Stimulated activated CD8-positive, alpha-beta memory T cell treated with anti-CD3 and anti-CD28 coated beads, Interleukin-15, amount 100 ng/mL, for 4 hours (primary cell): ENCODE measurements around the gene PAK1.
A peak's percentile ranks its signal among the peaks of the same experiment; 100 is the strongest.

Experiments used
- DNase-seq, 2 donors: peaks; one replicate each; pipeline ENCODE4 v3.0.0-alpha.2; 2020; ENCODE audit warnings: low read depth in 2 of 2

The PAK1 gene

GRCh38 chr11:77474684-77475060 is 778 bp upstream of the PAK1 start:
- no peak for DNase-seq

GRCh38 chr11:77472991-77473800 is 698 bp downstream of the PAK1 start:
- DNase-seq = peak in 1 of 2 donors; percentile 36

GRCh38 chr11:77471558-77472193 is 2.2 kb downstream of the PAK1 start:
- no peak for DNase-seq

- DNase-seq = no peak
Observed at GRCh38 chr11:77470971-77471370, 2.9 kb downstream of the PAK1 start.

GRCh38 chr11:77470504-77470903 is 3.4 kb downstream of the PAK1 start:
- DNase-seq = no peak

- DNase-seq = no peak
Observed at GRCh38 chr11:77468527-77468926, 5.4 kb downstream of the PAK1 start.

GRCh38 chr11:77467993-77468392 is 5.9 kb downstream of the PAK1 start:
- DNase-seq = no peak

GRCh38 chr11:77467233-77467632 is 6.7 kb downstream of the PAK1 start:
- DNase-seq = no peak

GRCh38 chr11:77457340-77457739 is 16.6 kb downstream of the PAK1 start:
- DNase-seq = no peak

GRCh38 chr11:77455740-77456139 is 18.2 kb downstream of the PAK1 start:
- DNase-seq = no peak

- no peak for DNase-seq
Observed at GRCh38 chr11:77454867-77455655, 18.8 kb downstream of the PAK1 start.

GRCh38 chr11:77450227-77450626 is 23.7 kb downstream of the PAK1 start:
- no peak for DNase-seq

- no peak for DNase-seq
Observed at GRCh38 chr11:77449784-77450183, 24.1 kb downstream of the PAK1 start.

GRCh38 chr11:77449060-77449521 is 24.8 kb downstream of the PAK1 start:
- no peak for DNase-seq

GRCh38 chr11:77448269-77448668 is 25.6 kb downstream of the PAK1 start:
- DNase-seq = no peak

- no peak for DNase-seq
Observed at GRCh38 chr11:77446911-77447629, 26.8 kb downstream of the PAK1 start.

GRCh38 chr11:77444261-77444660 is 29.6 kb downstream of the PAK1 start:
- DNase-seq = no peak

GRCh38 chr11:77442394-77443053 is 31.4 kb downstream of the PAK1 start:
- DNase-seq = no peak

- no peak for DNase-seq
Observed at GRCh38 chr11:77441426-77441825, 32.5 kb downstream of the PAK1 start.

GRCh38 chr11:77440678-77441077 is 33.2 kb downstream of the PAK1 start:
- no peak for DNase-seq

GRCh38 chr11:77438487-77438886 is 35.4 kb downstream of the PAK1 start:
- no peak for DNase-seq
